GM10248 (cell line): ENCODE data around the gene APMAP.

ENCODE experiments used
- CTCF ChIA-PET: fragments of 300-600 bp; sonication (Branson Sonifier 250); formaldehyde crosslinking; extraction: SDS; loops from one replicate; lab custom pipeline; 2021; ENCODE audit warnings: antibody characterized with exemption; lab: Yijun Ruan, JAX
- POLR2A ChIA-PET: fragments of 350-650 bp; sonication (Branson Sonifier 250); formaldehyde crosslinking; extraction: SDS; loops from one replicate; lab custom pipeline; 2020; ENCODE audit warnings: antibody characterized with exemption; lab: Yijun Ruan, JAX
- DNase-seq: peaks from one replicate; pipeline ENCODE4 v3.0.0; 2012; ENCODE audit errors: extremely low spot score
- CTCF ChIP-seq: IDR thresholded peaks from 2 replicates; pipeline ENCODE4 v1.5.1; 2012; ENCODE audit warnings: mild to moderate bottlenecking, low read depth; ENCODE audit errors: extremely low read depth, missing control alignments, control extremely low read depth

Gene APMAP

DNA sequence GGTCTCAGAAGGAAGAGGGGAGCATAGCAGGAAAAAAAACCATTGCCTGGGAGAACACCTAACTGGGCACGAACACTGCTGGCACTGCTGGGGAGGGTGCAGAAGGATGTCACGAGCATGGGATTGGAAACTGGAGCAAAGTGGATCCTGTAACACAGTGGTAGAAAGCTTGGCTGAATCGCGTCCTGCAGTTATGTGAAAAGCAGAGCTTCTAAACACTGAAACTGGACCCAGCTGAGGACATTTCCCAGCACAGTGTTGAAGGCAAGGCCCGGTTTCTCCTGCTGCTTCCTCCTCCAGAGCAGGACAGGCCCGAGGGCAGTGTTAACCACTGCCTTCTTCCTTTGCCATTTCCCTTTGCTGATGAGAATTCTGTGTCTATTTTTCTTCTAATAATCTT, 6.7 kb downstream of the APMAP start:
- no peak for TF ChIP-seq CTCF
- CTCF ChIA-PET: interaction anchor here (1.4 kb wide), 1 partner anchor 77 kb away, joined by 3 read pairs; no protein-coding TSS in a partner anchor
- DNase-seq: no peak
- POLR2A ChIA-PET: no interaction called here

DNA sequence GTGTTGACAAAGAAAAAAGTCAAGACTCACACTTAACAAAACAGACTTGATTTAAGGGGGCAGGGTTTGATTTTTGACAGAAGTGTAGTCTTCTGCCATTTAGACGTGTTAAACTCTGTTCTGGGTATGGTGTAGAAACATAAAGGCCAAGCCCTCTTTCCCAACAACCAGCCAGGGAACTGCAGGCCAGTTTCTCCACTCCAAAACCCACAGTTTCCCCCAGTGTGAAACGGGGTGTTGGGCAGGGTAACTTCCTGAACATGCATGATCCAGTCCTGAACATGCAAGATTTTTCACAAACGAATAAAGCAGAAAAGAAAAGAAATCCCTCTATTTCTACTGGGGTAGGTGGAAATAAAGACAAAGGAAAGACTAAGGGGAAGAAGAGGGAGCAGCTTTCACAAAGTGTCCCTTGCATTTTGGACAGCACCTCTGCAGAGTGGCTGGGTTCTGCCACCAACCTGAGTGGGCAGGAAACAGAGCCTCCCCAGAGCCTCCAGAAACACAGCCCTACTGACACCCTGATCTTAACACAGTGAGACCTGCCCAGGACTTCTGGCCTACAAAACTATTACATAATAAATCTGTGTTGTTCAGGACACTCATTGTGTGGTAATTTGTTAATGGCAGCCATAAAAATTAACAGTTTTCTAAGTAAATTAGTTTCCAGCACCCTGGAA, 7.5 kb downstream of the APMAP start:
- TF ChIP-seq CTCF: no peak
- POLR2A ChIA-PET: no interaction called here
- no peak for DNase-seq
- CTCF ChIA-PET: interaction anchor here (1.4 kb wide), 1 partner anchor 78 kb away, joined by 3 read pairs; no protein-coding TSS in a partner anchor

- ChIA-PET CTCF (interaction anchor here (1.3 to 1.5 kb wide), 2 partner anchors 10 to 82 kb away, joined by 3 to 6 read pairs; no protein-coding TSS in a partner anchor), POLR2A (no interaction called here)
- no peak for TF ChIP-seq CTCF
- no peak for DNase-seq
These were observed 8.7 kb downstream of the APMAP start for GRCh38 chr20:24983896-24984295.

DNA sequence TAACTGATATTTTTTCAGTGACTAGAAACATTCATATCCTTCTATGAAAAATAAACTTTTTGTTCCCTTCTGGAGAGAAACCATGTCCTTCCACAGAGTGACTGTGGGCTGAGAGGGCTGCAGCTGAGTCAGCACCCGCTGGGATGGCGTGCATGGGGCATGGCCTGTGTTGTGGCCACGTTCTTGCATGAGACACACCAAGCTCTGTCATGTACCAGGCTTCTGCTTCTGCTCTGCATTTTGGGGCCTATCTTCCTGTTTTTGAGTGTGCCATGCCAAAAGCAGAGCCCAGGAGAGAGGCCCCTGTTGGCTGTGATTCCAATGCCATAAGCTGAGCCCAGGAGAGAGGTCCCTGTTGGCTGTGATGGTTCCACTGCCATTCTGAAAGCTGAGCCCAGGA, 10.8 kb downstream of the APMAP start:
- no peak for DNase-seq
- POLR2A ChIA-PET: no interaction called here
- CTCF ChIA-PET: no interaction called here
- TF ChIP-seq CTCF: no peak

DNA sequence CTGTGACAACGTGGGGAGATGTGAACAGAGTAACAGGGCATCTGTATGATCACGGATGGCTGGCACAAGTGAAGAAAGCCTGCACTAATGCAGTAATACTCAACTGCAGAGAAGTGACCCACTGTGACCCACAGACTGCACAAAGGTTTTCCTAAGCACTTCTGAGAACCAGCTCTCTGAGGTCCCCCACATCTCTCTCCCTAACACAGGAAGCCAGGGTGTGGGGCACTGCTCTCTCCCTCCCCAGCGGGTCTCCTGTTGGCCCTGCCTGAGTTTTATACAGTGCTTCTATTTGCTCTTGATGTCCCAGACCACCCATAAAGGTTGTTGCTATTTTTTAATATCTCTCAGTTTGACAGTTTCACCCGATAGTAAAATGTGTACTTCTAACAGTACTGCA, 11.3 kb downstream of the APMAP start:
- TF ChIP-seq CTCF: no peak
- CTCF ChIA-PET: interaction anchor here (1.8 kb wide), 1 partner anchor 17 kb away, joined by 4 read pairs; no protein-coding TSS in a partner anchor
- DNase-seq: no peak
- POLR2A ChIA-PET: no interaction called here

GRCh38 chr20:24980291-24981053, 12.1 kb downstream of the APMAP start:
- no peak for TF ChIP-seq CTCF
- ChIA-PET POLR2A (no interaction called here), CTCF (interaction anchor here (1.8 kb wide), 1 partner anchor 16 kb away, joined by 4 read pairs; no protein-coding TSS in a partner anchor)
- DNase-seq: no peak
